Adrenal gland (tissue), 19 donors: ENCODE data around the gene DPM3. TPM values are rescaled to one million over a fixed set of nuclear protein-coding genes. Genes with fewer than 3 reads are reported as not detected.
A peak's percentile ranks its signal among the peaks of the same experiment; 100 is the strongest.
"Not testable (repeated sequence)": the region's sequence is repeated elsewhere in the genome, so short reads cannot be mapped to it uniquely, and the experiment has no call there.

ENCODE experiments used
- DNase-seq, 7 donors: peaks; one replicate each; pipeline ENCODE4 v3.0.0-alpha.2; 2019 to 2020
- H3K27ac ChIP-seq, 5 donors: fragments of 200-600 bp; sonication (generic) in 4 of 5; 1 replicate in 3 of 5; 2 replicates in 2 of 5; pipeline versions ENCODE4 v1.5.1 to v1.8.0; 2016 to 2020; ENCODE audit warnings: mild to moderate bottlenecking in 1 of 5
- H3K27me3 ChIP-seq: fragments of 200-600 bp; 2 replicates; pipeline ENCODE4 v1.8.0; 2021
- H3K36me3 ChIP-seq, 2 donors: fragments of 200-600 bp; replicated peaks in 1 of 2; 1 replicate in 1 of 2; 2 replicates in 1 of 2; pipeline versions ENCODE4 v1.5.1 to v1.8.0; 2018 to 2022
- H3K4me1 ChIP-seq, 2 donors: fragments of 200-600 bp; replicated peaks in 1 of 2; 1 replicate in 1 of 2; 2 replicates in 1 of 2; pipeline versions ENCODE4 v1.5.1 to v1.8.0; 2018 to 2021
- H3K4me3 ChIP-seq, 4 donors: fragments of 200-600 bp; sonication (generic) in 3 of 4; one replicate each; pipeline ENCODE4 v1.5.1; 2016 to 2018
- H3K9me3 ChIP-seq, 3 donors: fragments of 200-600 bp; sonication (generic) in 1 of 3; replicated peaks in 1 of 3; 1 replicate in 2 of 3; 2 replicates in 1 of 3; pipeline versions ENCODE4 v1.5.1 to v1.8.0; 2016 to 2021
- POLR2A ChIP-seq, 2 donors: fragments of 450-650 bp; IDR thresholded peaks; one replicate each; pipeline ENCODE4 v1.6.1; 2017; ENCODE audit warnings: antibody characterized with exemption in 2 of 2, mild to moderate bottlenecking in 2 of 2, moderate library complexity in 1 of 2
- WGBS, 4 donors: extraction: QIAGEN DNeasy Blood & Tissue Kit in 2 of 4; methylation state at CpG; one replicate each; pipeline versions ENCODE4 v1.1.5 to v1.1.7; 2013 to 2017; 5-methylcytosine and 5-hydroxymethylcytosine counted together
- intact Hi-C, 2 donors: fragments of 100-400 bp; cut with DNase I; formaldehyde crosslinking; loops; one replicate each; pipeline versions ENCODE4 v1.14.1 to v1.15.0; 2022 to 2023
- long read RNA-seq, 10 donors: library from polyadenylated mRNA in 3 of 10; unstranded in 2 of 10; stranded (forward) in 1 of 10; transcript quantifications; one replicate each; pipeline ENCODE4 v2.0.0 and lab custom pipeline, GENCODE V29; 2021 to 2026
- polyA plus RNA-seq, 3 donors: library from polyadenylated mRNA; stranded (reverse); fragments of 200-250 nt in 2 of 3; fragments of 350-450 nt in 1 of 3; fragmentation: Illumina TruSeq in 1 of 3; extraction: RNeasy Lipid Tissue Mini Kit (QIAGEN cat#74804) in 1 of 3; gene quantifications; one replicate each; pipeline ENCODE4 v1.2.3, GENCODE V29; 2013 to 2014
- total RNA-seq, 9 donors: library from RNA; depleted of rRNA in 4 of 9; stranded (reverse); fragments of >200 nt in 4 of 9; fragments of 120-200 nt in 1 of 9; fragmentation: NEBNext Ultra II Directional in 1 of 9; extraction: Animal tissue kit (Norgen Biotek cat#: 25700) in 1 of 9; gene quantifications; one replicate each; pipeline versions ENCODE4 v1.1.0 to v1.2.4, GENCODE V29; 2013 to 2023
- TF ChIP-seq, protein P1 (sequence below), 6 experiments: fragments of 450-650 bp in 4 of 6; fragments of 200-600 bp in 2 of 6; sonication (generic) in 1 of 6; IDR thresholded peaks; 1 replicate in 5 of 6; 2 replicates in 1 of 6; pipeline versions ENCODE4 v1.5.1 to v1.8.0; 2016 to 2021; ENCODE audit warnings: antibody characterized with exemption in 6 of 6, mild to moderate bottlenecking in 2 of 6, moderate library complexity in 1 of 6
- donor health status: healthy with polysubstance abuse.
- donor health status: Bipolar disorder and iron deficiency.
- donor health status: DM: yes; HTN: yes; CAD: no.
- donor health status: DM: no; HTN: no; CAD: no.
- donor health status: DM: no; HTN: no; CAD: no.
- donor health status: DM: yes; HTN: yes; CAD: no.

DPM3 gene
- total RNA-seq (100 to 1,000 TPM in 8 of 9 donors, 10 to 100 TPM in 1; 45.4 to 192 (median 159) TPM), polyA plus RNA-seq (1,000 to 10,000 TPM in 2 of 3 donors, 1 to 10 TPM in 1; 6.8 to 1,427 (median 1,371) TPM)
- long read RNA-seq, donor 1, transcript DPM3-202 (1 exons, 517 nt), result minor isoform, 26 of 61 reads
- long read RNA-seq, donor 1, transcript DPM3-201 (2 exons, 486 nt), result minor isoform, 8 of 61 reads
- long read RNA-seq, donor 1, transcript DPM3-203 (2 exons, 409 nt), result major isoform, 27 of 61 reads
- long read RNA-seq, donor 1, partial matches to known transcripts, result 0 of 61 reads
- long read RNA-seq, donor 1, other reads (novel, unspliced or antisense), result 0 of 61 reads
- long read RNA-seq, donor 2, transcript DPM3-203 (2 exons, 409 nt), result major isoform, 25 of 76 reads
- long read RNA-seq, donor 2, transcript DPM3-202 (1 exons, 517 nt), result minor isoform, 20 of 76 reads
- long read RNA-seq, donor 2, partial matches to known transcripts, result 9 of 76 reads
- long read RNA-seq, donor 2, other reads (novel, unspliced or antisense), result 19 of 76 reads
- long read RNA-seq, donor 3, transcript DPM3-202 (1 exons, 517 nt), result minor isoform, 14 of 41 reads
- long read RNA-seq, donor 3, transcript DPM3-203 (2 exons, 409 nt), result major isoform, 23 of 41 reads
- long read RNA-seq, donor 3, partial matches to known transcripts, result 0 of 41 reads
- long read RNA-seq, donor 3, other reads (novel, unspliced or antisense), result 0 of 41 reads
- long read RNA-seq, donor 4, transcript DPM3-201 (2 exons, 486 nt), result minor isoform, 6 of 37 reads
- long read RNA-seq, donor 4, transcript DPM3-203 (2 exons, 409 nt), result major isoform, 26 of 37 reads
- long read RNA-seq, donor 4, transcript DPM3-202 (1 exons, 517 nt), result minor isoform, 5 of 37 reads
- long read RNA-seq, donor 4, partial matches to known transcripts, result 0 of 37 reads
- long read RNA-seq, donor 4, other reads (novel, unspliced or antisense), result 0 of 37 reads
- long read RNA-seq, donor 5, transcript DPM3-203 (2 exons, 409 nt), result major isoform, 50 of 73 reads
- long read RNA-seq, donor 5, transcript DPM3-201 (2 exons, 486 nt), result minor isoform, 17 of 73 reads
- long read RNA-seq, donor 5, transcript DPM3-202 (1 exons, 517 nt), result minor isoform, 5 of 73 reads
- long read RNA-seq, donor 5, partial matches to known transcripts, result 0 of 73 reads
- long read RNA-seq, donor 5, other reads (novel, unspliced or antisense), result 1 of 73 reads
- long read RNA-seq, donor 6, transcript DPM3-202 (1 exons, 517 nt), result minor isoform, 12 of 58 reads
- long read RNA-seq, donor 6, transcript DPM3-201 (2 exons, 486 nt), result minor isoform, 7 of 58 reads
- long read RNA-seq, donor 6, transcript DPM3-203 (2 exons, 409 nt), result major isoform, 39 of 58 reads
- long read RNA-seq, donor 6, partial matches to known transcripts, result 0 of 58 reads
- long read RNA-seq, donor 6, other reads (novel, unspliced or antisense), result 0 of 58 reads
- long read RNA-seq, donor 7, transcript DPM3-203 (2 exons, 409 nt), result major isoform, 16 of 30 reads
- long read RNA-seq, donor 7, transcript DPM3-202 (1 exons, 517 nt), result minor isoform, 10 of 30 reads
- long read RNA-seq, donor 7, partial matches to known transcripts, result 0 of 30 reads
- long read RNA-seq, donor 7, other reads (novel, unspliced or antisense), result 0 of 30 reads
- long read RNA-seq, donor 8, transcript DPM3-203 (2 exons, 409 nt), result major isoform, 35 of 56 reads
- long read RNA-seq, donor 8, transcript DPM3-202 (1 exons, 517 nt), result minor isoform, 19 of 56 reads
- long read RNA-seq, donor 8, partial matches to known transcripts, result 0 of 56 reads
- long read RNA-seq, donor 8, other reads (novel, unspliced or antisense), result 0 of 56 reads
- long read RNA-seq, donor 9, transcript DPM3-202 (1 exons, 517 nt), result minor isoform, 6 of 33 reads
- long read RNA-seq, donor 9, transcript DPM3-203 (2 exons, 409 nt), result major isoform, 23 of 33 reads
- long read RNA-seq, donor 9, partial matches to known transcripts, result 0 of 33 reads
- long read RNA-seq, donor 9, other reads (novel, unspliced or antisense), result 0 of 33 reads
- long read RNA-seq, donor 10, transcript DPM3-203 (2 exons, 409 nt), result major isoform, 13 of 22 reads
- long read RNA-seq, donor 10, transcript DPM3-202 (1 exons, 517 nt), result minor isoform, 6 of 22 reads
- long read RNA-seq, donor 10, partial matches to known transcripts, result 0 of 22 reads
- long read RNA-seq, donor 10, other reads (novel, unspliced or antisense), result 0 of 22 reads

GRCh38 chr1:155139895-155140629, at the start of gene DPM3:
Gene DPM3 (minus strand): TSS chr1:155140531. CDS start chr1:155140240, 291 bp downstream.
- H3K27ac ChIP-seq, result peak within 1 kb of the TSS; percentile 71 to 95 (median 94)
- H3K4me3 ChIP-seq, result peak within 1 kb of the TSS; percentile 44 to 87 (median 64)
- DNase-seq, result peak; percentile 86 to 94 (median 90)
- peak; percentile 27 to 65 for TF ChIP-seq POLR2A (IDR thresholded peaks at IDR 0.05)
- TF ChIP-seq, protein P1, sequence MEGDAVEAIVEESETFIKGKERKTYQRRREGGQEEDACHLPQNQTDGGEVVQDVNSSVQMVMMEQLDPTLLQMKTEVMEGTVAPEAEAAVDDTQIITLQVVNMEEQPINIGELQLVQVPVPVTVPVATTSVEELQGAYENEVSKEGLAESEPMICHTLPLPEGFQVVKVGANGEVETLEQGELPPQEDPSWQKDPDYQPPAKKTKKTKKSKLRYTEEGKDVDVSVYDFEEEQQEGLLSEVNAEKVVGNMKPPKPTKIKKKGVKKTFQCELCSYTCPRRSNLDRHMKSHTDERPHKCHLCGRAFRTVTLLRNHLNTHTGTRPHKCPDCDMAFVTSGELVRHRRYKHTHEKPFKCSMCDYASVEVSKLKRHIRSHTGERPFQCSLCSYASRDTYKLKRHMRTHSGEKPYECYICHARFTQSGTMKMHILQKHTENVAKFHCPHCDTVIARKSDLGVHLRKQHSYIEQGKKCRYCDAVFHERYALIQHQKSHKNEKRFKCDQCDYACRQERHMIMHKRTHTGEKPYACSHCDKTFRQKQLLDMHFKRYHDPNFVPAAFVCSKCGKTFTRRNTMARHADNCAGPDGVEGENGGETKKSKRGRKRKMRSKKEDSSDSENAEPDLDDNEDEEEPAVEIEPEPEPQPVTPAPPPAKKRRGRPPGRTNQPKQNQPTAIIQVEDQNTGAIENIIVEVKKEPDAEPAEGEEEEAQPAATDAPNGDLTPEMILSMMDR (IDR thresholded peaks at IDR 0.05), result peak in 1 of 6 experiments; percentile 11
- H3K36me3 ChIP-seq, result no peaks in the 10 kb centered on the region
- 0 to 1% (median 0%) methylated on average over 31 to 42 of the region's 42 CpGs for WGBS, 4 donors
- no peaks in the 10 kb centered on the region for H3K27me3 ChIP-seq
- peaks cover 20 to 26% of the 10 kb centered on the region in 2 donors for H3K4me1 ChIP-seq
- H3K9me3 ChIP-seq, result no peaks in the 10 kb centered on the region
- intact Hi-C loops, result no loop called here

DNA sequence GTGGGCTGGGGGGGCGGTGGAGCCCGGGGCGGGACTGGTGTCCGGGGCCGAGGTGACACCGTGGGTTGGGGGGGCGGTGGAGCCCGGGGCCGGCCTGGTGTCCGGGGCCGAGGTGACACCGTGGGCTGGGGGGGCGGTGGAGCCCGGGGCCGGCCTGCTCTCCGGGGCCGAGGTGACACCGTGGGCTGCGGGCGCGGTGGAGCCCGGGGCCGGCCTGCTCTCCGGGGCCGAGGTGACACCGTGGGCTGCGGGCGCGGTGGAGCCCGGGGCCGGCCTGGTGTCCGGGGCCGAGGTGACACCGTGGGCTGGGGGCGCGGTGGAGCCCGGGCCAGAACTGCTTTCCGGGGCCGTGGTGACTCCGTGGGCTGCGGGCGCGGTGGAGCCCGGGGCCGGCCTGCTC, 49.6 kb upstream of the DPM3 start:
- H3K4me3 ChIP-seq, H3K27ac ChIP-seq, H3K27me3 ChIP-seq, H3K36me3 ChIP-seq, intact Hi-C loops, H3K9me3 ChIP-seq, DNase-seq: not testable (repeated sequence)
- peaks cover 17% of the 10 kb centered on the region in 2 donors for H3K4me1 ChIP-seq
- WGBS, 4 donors, result 93 to 94% methylated on average over 19 to 25 of the region's 45 CpGs; no CpG with 5 or more reads in 2 of the 4 donors

DNA sequence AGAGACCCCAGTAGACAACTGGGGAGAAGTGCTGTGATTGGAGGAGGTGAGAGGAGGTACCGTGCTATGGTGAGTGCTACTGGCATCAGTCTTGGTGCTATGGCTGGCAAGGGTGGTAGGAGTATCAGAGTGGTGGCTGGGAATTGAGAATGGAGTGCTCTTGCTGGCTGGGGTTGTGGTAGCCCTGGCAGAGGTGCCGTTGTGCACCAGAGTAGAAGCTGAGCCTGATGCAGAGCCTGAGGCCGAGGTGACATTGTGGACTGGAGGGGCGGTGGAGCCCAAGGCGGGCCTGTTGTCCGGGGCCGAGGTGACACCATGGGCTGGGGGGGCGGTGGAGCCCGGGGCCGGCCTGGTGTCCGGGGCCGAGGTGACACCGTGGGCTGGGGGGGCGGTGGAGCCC, 47.9 kb upstream of the DPM3 start:
- WGBS, 4 donors, result 73 to 88% (median 86%) methylated on average over 2 to 14 of the region's 14 CpGs
- Histone ChIP-seq H3K36me3 (no peaks in the 10 kb centered on the region), H3K27me3 (no peaks in the 10 kb centered on the region), H3K27ac (no peak overlapping the region), H3K4me1 (peaks cover 4 to 6% of the 10 kb centered on the region in 2 donors), H3K9me3 (no peaks in the 10 kb centered on the region), H3K4me3 (no peak overlapping the region)
- peak in 1 of 7 donors; percentile 13 for DNase-seq
- intact Hi-C loops, result no loop called here
- TF ChIP-seq POLR2A (IDR thresholded peaks at IDR 0.05), result no peak
- TF ChIP-seq, protein P1 (IDR thresholded peaks at IDR 0.05), result no peak
